ENCODE data around the gene TMEM89. TPM values are rescaled to one million over a fixed set of nuclear protein-coding genes. Genes with fewer than 3 reads are reported as not detected.

The TMEM89 gene
- total RNA-seq, 1 donor: not detected

- H3K4me3 ChIP-seq (ENCODE audit: low read depth, low read length): no peak overlapping the region
- DNase-seq (ENCODE audit: low read depth): no peak
- TF ChIP-seq CTCF (IDR thresholded peaks at IDR 0.05; ENCODE audit: insufficient read depth, low read depth, low read length): no peak
Observed at GRCh38 chr3:48591886-48592518, 29.6 kb downstream of the TMEM89 start.

- no peak overlapping the region for H3K4me3 ChIP-seq (ENCODE audit: low read depth, low read length)
- DNase-seq (ENCODE audit: low read depth): no peak
- TF ChIP-seq CTCF (IDR thresholded peaks at IDR 0.05; ENCODE audit: insufficient read depth, low read depth, low read length): no peak
Observed at GRCh38 chr3:48591436-48591835, 30.1 kb downstream of the TMEM89 start.

GRCh38 chr3:48588230-48588629 lies 33.3 kb downstream of the TMEM89 start:
- no peak overlapping the region for H3K4me3 ChIP-seq (ENCODE audit: low read depth, low read length)
- no peak for TF ChIP-seq CTCF (IDR thresholded peaks at IDR 0.05; ENCODE audit: insufficient read depth, low read depth, low read length)
- DNase-seq (ENCODE audit: low read depth): no peak

- H3K4me3 ChIP-seq (ENCODE audit: low read depth, low read length): no peak overlapping the region
- no peak for DNase-seq (ENCODE audit: low read depth)
- no peak for TF ChIP-seq CTCF (IDR thresholded peaks at IDR 0.05; ENCODE audit: insufficient read depth, low read depth, low read length)
Observed at GRCh38 chr3:48587686-48588085, 33.9 kb downstream of the TMEM89 start.

GRCh38 chr3:48585411-48585810 lies 36.2 kb downstream of the TMEM89 start:
- TF ChIP-seq CTCF (IDR thresholded peaks at IDR 0.05; ENCODE audit: insufficient read depth, low read depth, low read length): no peak
- DNase-seq (ENCODE audit: low read depth): no peak
- H3K4me3 ChIP-seq (ENCODE audit: low read depth, low read length): no peak overlapping the region

- no peak overlapping the region for H3K4me3 ChIP-seq (ENCODE audit: low read depth, low read length)
- no peak for DNase-seq (ENCODE audit: low read depth)
- TF ChIP-seq CTCF (IDR thresholded peaks at IDR 0.05; ENCODE audit: insufficient read depth, low read depth, low read length): no peak
Observed at GRCh38 chr3:48584836-48585235, 36.7 kb downstream of the TMEM89 start.
